Osteocyte (in vitro differentiated cells): ENCODE data around the gene HDGF. TPM values are rescaled to one million over a fixed set of nuclear protein-coding genes. Genes with fewer than 3 reads are reported as not detected.

Experiments
- DNase-seq: peaks from one replicate; pipeline ENCODE4 v3.0.0; 2021; ENCODE audit warnings: mixed read lengths; ENCODE audit not compliant: unreplicated experiment; ENCODE audit errors: extremely low spot score
- H3K27ac Mint-ChIP-seq: one replicate; pipeline ENCODE4 v1.8.0; 2021; ENCODE audit warnings: mild to moderate bottlenecking, mixed read lengths; ENCODE audit not compliant: unreplicated experiment
- H3K27me3 Mint-ChIP-seq: one replicate; pipeline ENCODE4 v1.8.0; 2021; ENCODE audit warnings: mixed read lengths; ENCODE audit not compliant: unreplicated experiment
- H3K36me3 Mint-ChIP-seq: one replicate; pipeline ENCODE4 v1.8.0; 2021; ENCODE audit warnings: mixed read lengths; ENCODE audit not compliant: unreplicated experiment
- H3K4me1 Mint-ChIP-seq: one replicate; pipeline ENCODE4 v1.8.0; 2021; ENCODE audit warnings: mixed read lengths; ENCODE audit not compliant: unreplicated experiment
- H3K4me3 Mint-ChIP-seq: one replicate; pipeline ENCODE4 v1.8.0; 2021; ENCODE audit warnings: mild to moderate bottlenecking, moderate library complexity, mixed read lengths; ENCODE audit not compliant: unreplicated experiment
- H3K9me3 Mint-ChIP-seq: one replicate; pipeline ENCODE4 v1.8.0; 2021; ENCODE audit warnings: mixed read lengths; ENCODE audit not compliant: unreplicated experiment
- total RNA-seq: library from RNA; stranded (reverse); gene quantifications from 2 replicates; pipeline ENCODE4 v1.2.1, GENCODE V29; 2021
- TF ChIP-seq, protein P1 (sequence below): fragments of 200-600 bp; sonication (generic); IDR thresholded peaks from 2 replicates; pipeline ENCODE4 v1.5.0; 2021; ENCODE audit warnings: antibody characterized with exemption, mild to moderate bottlenecking, moderate library complexity

The HDGF gene
- total RNA-seq, 1 donor from 2014 or later, result 213 TPM

DNA sequence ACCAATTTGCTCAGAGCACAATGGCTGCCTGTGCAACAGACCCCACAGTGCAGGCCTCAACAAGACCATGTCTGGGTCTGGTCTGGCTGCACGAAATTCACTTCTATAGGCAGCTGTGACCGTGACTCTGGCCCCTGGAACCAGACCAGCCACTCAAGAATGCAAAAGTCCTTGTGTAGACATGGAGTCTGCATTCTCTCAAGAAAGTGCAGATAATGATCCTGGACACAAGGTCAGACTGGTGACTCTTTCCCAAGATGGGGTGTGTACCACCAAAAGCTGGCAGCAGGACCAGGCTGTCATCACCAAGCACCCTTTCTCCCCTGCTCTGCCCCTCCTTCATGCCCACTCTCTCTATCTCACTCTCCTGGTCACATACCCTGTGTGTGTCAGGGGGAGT is 30.3 kb downstream of the HDGF start:
- DNase-seq, result no peak
- Mint-ChIP-seq H3K9me3 (no peaks in the 10 kb centered on the region), H3K27me3 (no peaks in the 10 kb centered on the region), H3K27ac (no peak overlapping the region), H3K4me1 (peaks cover 4% of the 10 kb centered on the region), H3K36me3 (peaks cover 23% of the 10 kb centered on the region), H3K4me3 (no peak overlapping the region)
- TF ChIP-seq, protein P1, sequence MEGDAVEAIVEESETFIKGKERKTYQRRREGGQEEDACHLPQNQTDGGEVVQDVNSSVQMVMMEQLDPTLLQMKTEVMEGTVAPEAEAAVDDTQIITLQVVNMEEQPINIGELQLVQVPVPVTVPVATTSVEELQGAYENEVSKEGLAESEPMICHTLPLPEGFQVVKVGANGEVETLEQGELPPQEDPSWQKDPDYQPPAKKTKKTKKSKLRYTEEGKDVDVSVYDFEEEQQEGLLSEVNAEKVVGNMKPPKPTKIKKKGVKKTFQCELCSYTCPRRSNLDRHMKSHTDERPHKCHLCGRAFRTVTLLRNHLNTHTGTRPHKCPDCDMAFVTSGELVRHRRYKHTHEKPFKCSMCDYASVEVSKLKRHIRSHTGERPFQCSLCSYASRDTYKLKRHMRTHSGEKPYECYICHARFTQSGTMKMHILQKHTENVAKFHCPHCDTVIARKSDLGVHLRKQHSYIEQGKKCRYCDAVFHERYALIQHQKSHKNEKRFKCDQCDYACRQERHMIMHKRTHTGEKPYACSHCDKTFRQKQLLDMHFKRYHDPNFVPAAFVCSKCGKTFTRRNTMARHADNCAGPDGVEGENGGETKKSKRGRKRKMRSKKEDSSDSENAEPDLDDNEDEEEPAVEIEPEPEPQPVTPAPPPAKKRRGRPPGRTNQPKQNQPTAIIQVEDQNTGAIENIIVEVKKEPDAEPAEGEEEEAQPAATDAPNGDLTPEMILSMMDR, result no peak

DNA sequence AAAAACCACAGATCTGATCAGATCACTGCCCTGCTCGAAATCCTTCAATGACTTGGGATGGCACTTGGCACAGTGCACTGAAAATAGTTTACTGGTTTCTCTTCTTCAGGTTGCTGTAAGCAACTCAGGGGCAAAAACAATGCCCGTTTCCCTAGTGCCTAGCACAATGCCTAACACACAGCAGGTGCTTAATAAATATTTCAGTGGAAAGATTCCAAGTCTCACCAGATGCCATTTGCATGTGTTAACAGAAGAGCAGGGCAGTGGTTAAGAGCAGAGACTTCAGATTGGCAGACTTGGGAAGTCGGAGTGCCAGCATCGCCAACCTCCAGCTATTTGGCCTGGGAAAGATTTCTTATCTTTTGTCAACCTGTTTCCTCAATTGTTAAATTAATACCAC is 34.1 kb downstream of the HDGF start:
- TF ChIP-seq, protein P1, result no peak
- no peaks in the 10 kb centered on the region for H3K9me3 Mint-ChIP-seq
- no peak for DNase-seq
- no peaks in the 10 kb centered on the region for H3K27me3 Mint-ChIP-seq
- H3K4me3 Mint-ChIP-seq, result no peak overlapping the region
- no peak overlapping the region for H3K27ac Mint-ChIP-seq
- H3K36me3 Mint-ChIP-seq, result peaks cover 18% of the 10 kb centered on the region
- peaks cover 21% of the 10 kb centered on the region for H3K4me1 Mint-ChIP-seq

DNA sequence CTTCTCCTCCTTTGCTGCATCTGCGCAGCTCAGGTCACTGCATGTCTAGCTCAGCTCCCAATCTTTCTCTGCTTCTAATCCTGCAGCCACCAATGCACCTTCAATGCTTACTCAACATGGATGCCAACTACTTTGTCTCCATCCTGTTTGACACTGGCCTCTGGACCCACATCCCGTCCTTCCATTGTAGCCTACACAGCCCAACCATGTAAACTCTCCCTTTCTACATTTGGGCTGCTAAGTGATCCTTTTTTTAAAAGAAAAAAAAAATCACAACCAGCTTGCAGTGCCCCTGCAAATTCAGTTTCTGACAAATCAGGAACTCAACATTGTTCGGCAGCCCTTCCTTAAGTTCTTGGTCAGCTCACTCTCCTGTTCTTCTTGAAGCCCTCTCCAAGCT is 36.6 kb downstream of the HDGF start:
- peaks cover 46% of the 10 kb centered on the region for H3K4me1 Mint-ChIP-seq
- H3K4me3 Mint-ChIP-seq, result no peak overlapping the region
- no peak for DNase-seq
- H3K27me3 Mint-ChIP-seq, result no peaks in the 10 kb centered on the region
- no peaks in the 10 kb centered on the region for H3K9me3 Mint-ChIP-seq
- H3K36me3 Mint-ChIP-seq, result peaks cover 12% of the 10 kb centered on the region
- TF ChIP-seq, protein P1, result no peak
- H3K27ac Mint-ChIP-seq, result peak overlapping the region; percentile 58

- peak overlapping the region; percentile 42 for H3K27ac Mint-ChIP-seq
- H3K9me3 Mint-ChIP-seq, result no peaks in the 10 kb centered on the region
- no peaks in the 10 kb centered on the region for H3K27me3 Mint-ChIP-seq
- H3K4me1 Mint-ChIP-seq, result peaks cover 69% of the 10 kb centered on the region
- H3K36me3 Mint-ChIP-seq, result peaks cover 12% of the 10 kb centered on the region
- no peak for DNase-seq
- TF ChIP-seq, protein P1, result no peak
- H3K4me3 Mint-ChIP-seq, result no peak overlapping the region
Measured at GRCh38 chr1:156712626-156713025, 38.8 kb downstream of the HDGF start.

DNA sequence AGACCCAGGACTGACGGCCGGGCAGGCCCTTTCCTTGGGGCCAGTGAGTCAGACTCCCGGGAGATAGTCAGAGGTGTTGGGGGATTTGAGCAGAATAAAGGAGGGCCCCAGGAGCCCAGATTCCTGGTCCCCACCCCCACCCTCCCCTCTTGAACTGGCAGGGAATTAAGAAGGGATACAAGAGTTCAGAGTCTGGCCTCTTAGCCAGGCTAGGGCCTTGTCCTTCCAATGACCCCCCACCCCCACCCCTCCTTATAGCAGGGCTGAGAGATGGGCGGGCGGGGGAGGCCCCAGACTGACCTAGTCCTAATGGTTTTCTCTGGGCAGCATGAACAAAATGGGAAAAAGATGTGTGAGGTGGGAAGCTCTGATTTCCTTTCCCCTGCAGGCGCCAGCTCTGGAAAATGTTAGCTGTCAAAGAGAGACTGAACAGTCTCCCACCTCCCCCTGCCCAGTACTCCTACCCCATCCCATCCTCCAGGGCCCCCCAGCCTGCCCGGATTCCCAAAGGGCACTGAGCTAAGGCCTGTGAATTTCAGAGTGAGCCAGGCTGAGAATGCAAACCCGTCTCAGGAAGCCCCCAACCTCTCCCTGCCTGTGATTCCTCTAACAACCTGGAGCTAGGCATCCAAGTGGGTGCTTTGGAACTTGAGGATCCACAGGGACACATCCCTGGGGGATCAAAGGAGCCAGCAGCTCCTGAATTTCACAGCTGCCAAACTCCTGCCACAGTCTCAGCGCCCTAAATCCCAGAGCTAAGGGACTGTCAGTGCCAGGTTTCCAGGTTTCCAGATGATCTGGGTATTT is 40.3 kb downstream of the HDGF start:
- Mint-ChIP-seq H3K36me3 (peaks cover 8% of the 10 kb centered on the region), H3K27me3 (no peaks in the 10 kb centered on the region), H3K9me3 (no peaks in the 10 kb centered on the region), H3K4me1 (peaks cover 82% of the 10 kb centered on the region), H3K4me3 (peak overlapping the region; percentile 14), H3K27ac (peak overlapping the region; percentile 82)
- TF ChIP-seq, protein P1, result no peak
- no peak for DNase-seq
